HCT116 (cell line): ENCODE measurements around the gene ITSN1. TPM values are rescaled to one million over a fixed set of nuclear protein-coding genes. Genes with fewer than 3 reads are reported as not detected.

Experiments
- ATAC-seq: fragments of 200-7000 bp; cut with Tn5 transposase; 2 replicates; pipeline ENCODE4 v1.9.1; 2020; ENCODE audit warnings: mild to moderate bottlenecking, moderate library complexity
- BruUV-seq: library from RNA; stranded (reverse); fragments of 400-500 nt; replicated peaks from 2 replicates; lab custom pipeline; 2021; lab: Mats Ljungman, UMichigan
- CTCF ChIA-PET: fragments of 300-600 bp; sonication (Branson Sonifier 250); formaldehyde crosslinking; loops from one replicate; lab custom pipeline; 2021; ENCODE audit warnings: antibody characterized with exemption; lab: Charles Lee
- POLR2A ChIA-PET: fragments of 300-600, 350-600 bp; sonication (Branson Sonifier 250); formaldehyde crosslinking; loops from one replicate; lab custom pipeline; 2021; ENCODE audit warnings: antibody characterized with exemption; lab: Charles Lee
- RAD21 ChIA-PET, 2 experiments: fragments of 300-600 bp; sonication (Branson Sonifier 250); formaldehyde crosslinking; loops; one replicate each; lab custom pipeline; 2023; ENCODE audit warnings: low total read pairs in 2 of 2; ENCODE audit not compliant: uncharacterized antibody in 2 of 2, unreplicated experiment in 2 of 2, low non-redundant PET in 1 of 2; lab: Charles Lee
- DNase-seq: peaks from one replicate; pipeline ENCODE4 v3.0.0-alpha.2; 2010; ENCODE audit warnings: low read depth, low spot score
- H2AFZ ChIP-seq: fragments of 200-600 bp; shearing (Covaris generic), sonication (generic); 2 replicates; pipeline ENCODE4 v1.6.1; 2017; ENCODE audit warnings: low read depth, mixed run types, mixed read lengths, antibody characterized with exemption, low read length; ENCODE audit not compliant: poor library complexity, severe bottlenecking
- H3K27ac ChIP-seq: 2 replicates; pipeline ENCODE4 v1.5.1; 2012; ENCODE audit warnings: low read depth, low read length
- H3K27me3 ChIP-seq: fragments of 200-600 bp; sonication (generic); 2 replicates; pipeline ENCODE4 v1.6.1; 2016; ENCODE audit warnings: mixed run types, low read length, mixed read lengths; ENCODE audit not compliant: insufficient read depth
- H3K36me3 ChIP-seq, 2 experiments: fragments of 200-500 bp in 1 of 2; fragments of 200-600 bp in 1 of 2; sonication (Bioruptor generic) in 1 of 2; sonication (generic) in 1 of 2; 2 replicates each; pipeline versions ENCODE4 v1.5.1 to v1.6.1; 2014 to 2016; ENCODE audit warnings: low read length in 2 of 2, inconsistent platforms in 1 of 2, mixed read lengths in 1 of 2, mixed run types in 1 of 2; ENCODE audit not compliant: insufficient read depth in 2 of 2, control insufficient read depth in 1 of 2
- H3K4me1 ChIP-seq, 2 experiments: fragments of 200-600 bp in 1 of 2; sonication (generic) in 1 of 2; 2 replicates each; pipeline versions ENCODE4 v1.5.1 to v1.6.1; 2012 to 2017; ENCODE audit warnings: low read length in 2 of 2, inconsistent platforms in 1 of 2, mild to moderate bottlenecking in 1 of 2, mixed read lengths in 1 of 2, mixed run types in 1 of 2, moderate library complexity in 1 of 2; ENCODE audit not compliant: insufficient read depth in 2 of 2, control insufficient read depth in 1 of 2
- H3K4me2 ChIP-seq: fragments of 200-600 bp; sonication (generic); 2 replicates; pipeline ENCODE4 v1.6.1; 2017; ENCODE audit warnings: mixed run types, low read length, mixed read lengths
- H3K4me3 ChIP-seq, 2 experiments: fragments of 200-600 bp in 1 of 2; sonication (generic) in 1 of 2; replicated peaks in 1 of 2; 2 replicates each; pipeline ENCODE4 v1.5.1; 2011 to 2016; ENCODE audit warnings: low read length in 2 of 2, control low read depth in 1 of 2, low read depth in 1 of 2, mild to moderate bottlenecking in 1 of 2, mixed read lengths in 1 of 2, mixed run types in 1 of 2
- H3K79me2 ChIP-seq: fragments of 200-600 bp; sonication (generic); 2 replicates; pipeline ENCODE4 v1.6.1; 2017; ENCODE audit warnings: mild to moderate bottlenecking, mixed run types, low read length, moderate library complexity, mixed read lengths; ENCODE audit not compliant: insufficient read depth
- H3K9ac ChIP-seq: fragments of 200-600 bp; sonication (generic); 2 replicates; pipeline ENCODE4 v1.6.1; 2016; ENCODE audit warnings: low read length, mixed read lengths
- H3K9me2 ChIP-seq: fragments of 200-600 bp; sonication (generic), shearing (Covaris generic); 2 replicates; pipeline ENCODE4 v1.6.1; 2017; ENCODE audit warnings: mixed run types, mild to moderate bottlenecking, moderate library complexity; ENCODE audit not compliant: insufficient read depth
- H3K9me3 ChIP-seq, 2 experiments: fragments of 200-500 bp in 1 of 2; fragments of 200-600 bp in 1 of 2; sonication (Bioruptor generic) in 1 of 2; sonication (generic) in 1 of 2; 2 replicates each; pipeline ENCODE4 v1.6.1; 2014 to 2017; ENCODE audit warnings: low read length in 2 of 2, mixed read lengths in 2 of 2, inconsistent platforms in 1 of 2, low read depth in 1 of 2, mild to moderate bottlenecking in 1 of 2, mixed run types in 1 of 2, moderate library complexity in 1 of 2; ENCODE audit not compliant: control insufficient read depth in 1 of 2, insufficient read depth in 1 of 2
- H4K20me1 ChIP-seq: fragments of 200-600 bp; sonication (generic), shearing (Covaris generic); 2 replicates; pipeline ENCODE4 v1.6.1; 2017; ENCODE audit warnings: mixed run types, mild to moderate bottlenecking, moderate library complexity; ENCODE audit not compliant: insufficient read depth
- ATF3 ChIP-seq: IDR thresholded peaks from 2 replicates; pipeline ENCODE4 v1.6.1; 2012
- CTCF ChIP-seq, 3 experiments: fragments of 200-600 bp in 1 of 3; sonication (generic) in 1 of 3; IDR thresholded peaks in 2 of 3; conservative IDR thresholded peaks in 1 of 3; 2 replicates each; pipeline ENCODE4 v1.5.1; 2012 to 2017; ENCODE audit warnings: low read depth in 2 of 3, low read length in 2 of 3, antibody characterized with exemption in 1 of 3, borderline replicate concordance in 1 of 3, control low read depth in 1 of 3, mild to moderate bottlenecking in 1 of 3, mixed read lengths in 1 of 3, mixed run types in 1 of 3, moderate library complexity in 1 of 3; ENCODE audit not compliant: insufficient read depth in 1 of 3
- REST ChIP-seq: IDR thresholded peaks from 2 replicates; pipeline ENCODE4 v1.6.1; 2012; ENCODE audit warnings: low read depth
- ZFX ChIP-seq: fragments of 450-650 bp; IDR thresholded peaks from 2 replicates; pipeline ENCODE4 v1.6.1; 2017
- intact Hi-C: fragments of 100-400 bp; cut with micrococcal nuclease; formaldehyde crosslinking; loops from 2 replicates; pipeline ENCODE4 v1.10.0; 2022
- total RNA-seq: library from RNA; stranded (reverse); gene quantifications from one replicate; pipeline ENCODE4 v1.2.1, GENCODE V29; 2021; ENCODE audit not compliant: unreplicated experiment

Gene ITSN1
- total RNA-seq, 1 experiment from 2014 or later = 25.8 TPM

GRCh38 chr21:33750017-33750416, 107.7 kb downstream of the ITSN1 start (continued):
- TF ChIP-seq REST (no peak), ATF3 (no peak)

GRCh38 chr21:33751120-33751519, 108.8 kb downstream of the ITSN1 start:
- intact Hi-C loops = no loop called here

GRCh38 chr21:33751533-33751932, 109.2 kb downstream of the ITSN1 start:
- BruUV-seq = no TSS peak
- intact Hi-C loops = no loop called here
- CTCF ChIA-PET = no interaction called here
- no peaks in the 10 kb centered on the region for H3K36me3 ChIP-seq
- no peak for DNase-seq
- no peak overlapping the region for H3K9ac ChIP-seq
- no peak overlapping the region for H3K4me3 ChIP-seq
- H3K27me3 ChIP-seq = no peaks in the 10 kb centered on the region
- peaks cover 11 to 12% of the 10 kb centered on the region in 2 experiments; a peak in 3 of 4 replicates for H3K9me3 ChIP-seq
- H3K4me1 ChIP-seq = no peaks in the 10 kb centered on the region
- no peaks in the 10 kb centered on the region for H3K9me2 ChIP-seq
- H3K79me2 ChIP-seq = no peaks in the 10 kb centered on the region
- no peak overlapping the region for H3K4me2 ChIP-seq
- RAD21 ChIA-PET = no interaction called here
- no peak overlapping the region for H2AFZ ChIP-seq
- no peaks in the 10 kb centered on the region for H4K20me1 ChIP-seq
- no peak overlapping the region for H3K27ac ChIP-seq
- ATAC-seq = no peak
- TF ChIP-seq CTCF (IDR thresholded peaks at IDR 0.05 in 2 of 3, conservative IDR thresholded peaks at IDR 0.05 in 1 of 3; ENCODE audit: borderline replicate concordance in 1 of 3, insufficient read depth in 1 of 3, low read depth in 2 of 3, low read length in 2 of 3) = no peak
- POLR2A ChIA-PET = no interaction called here

More at GRCh38 chr21:33751120-33751519, 108.8 kb downstream of the ITSN1 start:
- H3K4me1 ChIP-seq = no peaks in the 10 kb centered on the region
- CTCF ChIA-PET = no interaction called here
- no peak for ATAC-seq
- H3K4me2 ChIP-seq = no peak overlapping the region
- H3K4me3 ChIP-seq = no peak overlapping the region
- RAD21 ChIA-PET = no interaction called here
- POLR2A ChIA-PET = no interaction called here
- H3K9me3 ChIP-seq = peaks cover 12 to 15% of the 10 kb centered on the region in 2 experiments; a peak in 3 of 4 replicates
- no peaks in the 10 kb centered on the region for H3K79me2 ChIP-seq
- H3K27ac ChIP-seq = no peak overlapping the region
- H3K9me2 ChIP-seq = no peaks in the 10 kb centered on the region
- BruUV-seq = no TSS peak
- no peak overlapping the region for H3K9ac ChIP-seq
- no peak for TF ChIP-seq ZFX
- TF ChIP-seq, all 23 proteins: peak for 0
- H2AFZ ChIP-seq = no peak overlapping the region
- DNase-seq = no peak
- no peaks in the 10 kb centered on the region for H3K27me3 ChIP-seq
- H4K20me1 ChIP-seq = no peaks in the 10 kb centered on the region
- H3K36me3 ChIP-seq = no peaks in the 10 kb centered on the region
